CD4-positive, alpha-beta T cell treated with Interleukin-15 for 4 hours (primary cell): Measurements from ENCODE around the gene FHIT.
"Not testable (repeated sequence)": the region's sequence is repeated elsewhere in the genome, so short reads cannot be mapped to it uniquely, and the experiment has no call there.

ENCODE experiments used
- DNase-seq: peaks from one replicate; pipeline ENCODE4 v3.0.0-alpha.2; 2020; ENCODE audit warnings: low spot score

The FHIT gene

GRCh38 chr3:60703956-60704736, 547.1 kb downstream of the FHIT start:
- no peak for DNase-seq

- no peak for DNase-seq
These were observed 548.2 kb downstream of the FHIT start for GRCh38 chr3:60703008-60703407.

GRCh38 chr3:60698117-60698516, 553.1 kb downstream of the FHIT start:
- DNase-seq: no peak

- no peak for DNase-seq
These were observed 554.1 kb downstream of the FHIT start for GRCh38 chr3:60697132-60697531.

GRCh38 chr3:60696428-60697125, 554.7 kb downstream of the FHIT start:
- no peak for DNase-seq

- no peak for DNase-seq
These were observed 575.8 kb downstream of the FHIT start for GRCh38 chr3:60675424-60675823.

GRCh38 chr3:60674870-60675269, 576.4 kb downstream of the FHIT start:
- DNase-seq: no peak

- DNase-seq: no peak
These were observed 578.1 kb downstream of the FHIT start for GRCh38 chr3:60673123-60673522.

- DNase-seq: not testable (repeated sequence)
These were observed 578.9 kb downstream of the FHIT start for GRCh38 chr3:60672337-60672736.

- no peak for DNase-seq
These were observed 581.6 kb downstream of the FHIT start for GRCh38 chr3:60669636-60670035.

GRCh38 chr3:60660026-60660425, 591.2 kb downstream of the FHIT start:
- DNase-seq: no peak

GRCh38 chr3:60659098-60659497, 592.2 kb downstream of the FHIT start:
- DNase-seq: no peak

GRCh38 chr3:60657972-60658371, 593.3 kb downstream of the FHIT start:
- no peak for DNase-seq

GRCh38 chr3:60652829-60653228, 598.4 kb downstream of the FHIT start:
- no peak for DNase-seq

GRCh38 chr3:60651799-60652198, 599.5 kb downstream of the FHIT start:
- no peak for DNase-seq

- no peak for DNase-seq
These were observed 601.1 kb downstream of the FHIT start for GRCh38 chr3:60650171-60650570.

- no peak for DNase-seq
These were observed 605.5 kb downstream of the FHIT start for GRCh38 chr3:60645801-60646200.

GRCh38 chr3:60643831-60644230, 607.4 kb downstream of the FHIT start:
- DNase-seq: no peak

GRCh38 chr3:60641354-60641753, 609.9 kb downstream of the FHIT start:
- DNase-seq: no peak

GRCh38 chr3:60636846-60637245, 614.4 kb downstream of the FHIT start:
- DNase-seq: no peak

GRCh38 chr3:60633644-60634043, 617.6 kb downstream of the FHIT start:
- no peak for DNase-seq

GRCh38 chr3:60631509-60631908, 619.7 kb downstream of the FHIT start:
- DNase-seq: no peak

- no peak for DNase-seq
These were observed 620.3 kb downstream of the FHIT start for GRCh38 chr3:60630953-60631352.

- no peak for DNase-seq
These were observed 621.4 kb downstream of the FHIT start for GRCh38 chr3:60629816-60630215.
